Measurements from ENCODE around the gene MRGPRF.

The MRGPRF gene

GRCh38 chr11:69013009-69013951 is at the start of gene MRGPRF:
MRGPRF (minus strand) TSS chr11:69013246; CDS start chr11:69009901, 3,345 bp downstream.
- no peak for DNase-seq

GRCh38 chr11:69062169-69062855 is 49.3 kb upstream of the MRGPRF start:
- no peak for DNase-seq

GRCh38 chr11:69061713-69062053 is 48.6 kb upstream of the MRGPRF start:
- DNase-seq = no peak

- DNase-seq = no peak
Observed at GRCh38 chr11:69060806-69061712, 48.0 kb upstream of the MRGPRF start.

GRCh38 chr11:69059985-69060384 is 46.9 kb upstream of the MRGPRF start:
- no peak for DNase-seq

- DNase-seq = no peak
Observed at GRCh38 chr11:69059429-69059828, 46.4 kb upstream of the MRGPRF start.

- no peak for DNase-seq
Observed at GRCh38 chr11:69058511-69059270, 45.6 kb upstream of the MRGPRF start.

- no peak for DNase-seq
Observed at GRCh38 chr11:69057801-69058200, 44.8 kb upstream of the MRGPRF start.

- no peak for DNase-seq
Observed at GRCh38 chr11:69057236-69057635, 44.2 kb upstream of the MRGPRF start.

- no peak for DNase-seq
Observed at GRCh38 chr11:69055598-69056516, 42.8 kb upstream of the MRGPRF start.

GRCh38 chr11:69055212-69055586 is 42.2 kb upstream of the MRGPRF start:
- DNase-seq = no peak

GRCh38 chr11:69054397-69055211 is 41.6 kb upstream of the MRGPRF start:
- DNase-seq = no peak

- no peak for DNase-seq
Observed at GRCh38 chr11:69053546-69054396, 40.7 kb upstream of the MRGPRF start.

GRCh38 chr11:69053169-69053477 is 40.1 kb upstream of the MRGPRF start:
- no peak for DNase-seq

- DNase-seq = no peak
Observed at GRCh38 chr11:69052343-69053168, 39.5 kb upstream of the MRGPRF start.

- no peak for DNase-seq
Observed at GRCh38 chr11:69051381-69052342, 38.6 kb upstream of the MRGPRF start.

All from NCI-H1930 (cell line).